ENCODE measurements around the gene ACVR1B.

GRCh38 chr12:51992246-51992645 lies 40.7 kb downstream of the ACVR1B start:
- TF ChIP-seq EZH2 (IDR thresholded peaks at IDR 0.05; ENCODE audit: borderline replicate concordance) (no peak), CTCF (IDR thresholded peaks at IDR 0.05; ENCODE audit: poor library complexity) (no peak), EZH2phosphoT487 (IDR thresholded peaks at IDR 0.05; ENCODE audit: low read depth, severe bottlenecking, unreplicated experiment) (no peak)
